Measurements from ENCODE around the gene NUP93.
"Not testable (repeated sequence)": the region's sequence is repeated elsewhere in the genome, so short reads cannot be mapped to it uniquely, and the experiment has no call there.

NUP93 gene

GRCh38 chr16:56708525-56709442 is 21.1 kb upstream of the NUP93 start:
- no peak for DNase-seq (ENCODE audit: low read depth in 3 of 3, low spot score in 1 of 3)

DNA sequence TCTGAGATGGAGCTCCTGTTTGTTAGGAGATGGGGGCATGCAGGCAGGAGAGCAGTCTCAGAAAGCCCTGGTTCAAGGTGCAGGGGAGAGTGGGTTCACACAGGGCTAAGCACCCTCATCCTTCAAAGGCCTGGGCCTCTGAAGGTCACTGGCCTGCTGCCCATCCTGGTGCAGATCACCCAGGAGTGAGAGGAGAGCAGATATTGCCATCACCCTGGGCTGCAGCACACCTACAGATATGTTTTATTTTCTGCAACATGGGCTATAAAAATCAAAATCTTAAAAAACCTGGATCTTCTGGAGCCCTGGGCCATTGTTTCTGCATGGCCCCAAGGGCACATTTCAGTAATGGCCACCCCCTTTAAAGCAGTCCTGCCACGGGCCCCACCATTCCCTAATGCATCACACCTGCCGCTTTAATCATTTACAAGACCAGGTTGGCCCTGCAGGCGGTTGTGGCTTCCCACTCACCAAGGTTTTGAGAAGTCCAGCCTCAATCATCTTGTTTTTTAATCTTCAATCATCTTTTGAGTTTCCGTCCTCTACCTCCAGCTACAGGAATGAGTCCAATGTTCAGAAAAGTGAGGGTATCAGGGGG is 20.4 kb upstream of the NUP93 start:
- DNase-seq (ENCODE audit: low read depth in 3 of 3, low spot score in 1 of 3) = no peak

DNA sequence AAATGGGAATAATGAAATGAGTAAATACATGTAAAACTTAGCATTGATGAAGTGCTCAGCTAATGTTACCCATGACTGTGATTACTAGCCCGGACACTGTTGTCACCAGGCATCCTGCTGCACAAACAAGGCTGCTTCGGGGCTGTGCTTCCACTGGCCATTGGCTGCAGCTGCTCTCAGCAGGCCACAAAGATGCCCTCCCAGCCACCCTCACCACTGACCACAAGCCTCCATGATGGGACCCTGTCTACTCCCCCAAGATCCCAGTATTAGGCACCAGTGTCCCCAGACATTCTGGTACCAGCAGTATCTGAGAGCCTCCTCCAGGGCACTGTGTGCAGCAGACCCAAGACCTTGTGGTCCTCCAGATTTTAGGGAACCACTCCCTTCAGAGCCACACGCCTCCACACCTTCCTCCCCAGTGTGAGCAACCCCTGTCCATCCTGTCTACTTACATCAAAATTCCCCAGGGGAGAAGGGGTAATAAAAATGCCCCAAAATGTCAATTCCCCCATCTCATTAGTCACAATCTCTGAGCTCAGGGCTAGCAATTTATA is 19.7 kb upstream of the NUP93 start:
- DNase-seq (ENCODE audit: low read depth in 3 of 3, low spot score in 1 of 3) = no peak

DNA sequence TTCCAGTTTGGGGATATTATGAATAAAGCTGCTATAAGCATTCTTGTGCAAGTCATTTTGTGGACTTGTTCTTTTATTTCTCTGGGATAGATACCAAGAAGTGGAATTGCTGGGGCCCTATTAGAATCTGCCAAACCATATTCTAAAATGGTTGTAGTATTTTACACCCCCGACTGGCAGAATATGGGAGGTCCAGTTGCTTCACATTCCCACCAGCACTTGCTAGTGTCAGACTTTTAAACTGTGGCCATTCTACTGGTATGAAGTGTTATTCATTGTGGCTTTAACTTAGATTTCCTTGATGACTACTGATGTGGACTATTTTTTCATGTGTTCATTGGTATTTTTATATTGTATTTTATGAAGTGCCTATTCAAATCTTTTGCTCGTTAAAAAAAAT is 18.1 kb upstream of the NUP93 start:
- DNase-seq (ENCODE audit: low read depth in 3 of 3, low spot score in 1 of 3) = no peak

DNA sequence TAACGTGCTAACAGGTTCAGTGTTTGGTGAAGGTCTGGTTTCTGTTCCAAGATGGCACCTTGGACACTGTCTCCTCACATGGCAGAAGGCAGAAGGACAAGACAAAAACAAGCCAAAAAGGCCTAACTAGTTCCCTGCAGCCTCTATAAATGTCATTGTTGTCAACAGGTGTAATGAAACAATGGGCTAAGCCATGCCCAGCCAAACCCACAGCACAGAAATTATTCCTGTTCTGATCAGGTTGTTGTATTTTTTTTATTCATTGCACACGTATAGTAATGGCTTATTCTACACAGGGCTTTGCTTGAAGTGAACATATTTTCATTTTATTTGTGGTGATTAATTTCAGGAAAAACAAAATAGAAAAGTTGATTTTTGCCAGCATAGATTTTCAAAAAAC is 16.1 kb upstream of the NUP93 start:
- no peak for DNase-seq (ENCODE audit: low read depth in 3 of 3, low spot score in 1 of 3)

DNA sequence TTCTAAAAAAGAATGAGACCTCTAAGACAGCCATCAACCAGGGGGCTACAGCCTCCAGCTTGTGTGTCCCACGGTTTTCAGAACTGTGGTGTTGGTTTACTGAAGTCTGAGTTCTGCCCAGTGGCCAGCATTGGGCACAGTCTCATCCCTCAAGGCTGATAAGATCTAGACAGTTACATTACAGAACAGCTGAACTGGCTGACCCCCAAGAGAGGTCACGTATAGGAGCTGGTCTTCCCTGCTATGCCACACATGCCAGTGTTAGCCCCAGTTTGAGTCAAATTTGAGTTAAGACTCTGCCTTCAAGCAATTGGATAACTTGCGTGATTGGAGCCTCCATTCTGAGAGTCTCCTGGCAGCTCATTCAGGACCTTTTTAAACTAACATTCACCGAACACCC is 14.8 kb upstream of the NUP93 start:
- no peak for DNase-seq (ENCODE audit: low read depth in 3 of 3, low spot score in 1 of 3)

DNA sequence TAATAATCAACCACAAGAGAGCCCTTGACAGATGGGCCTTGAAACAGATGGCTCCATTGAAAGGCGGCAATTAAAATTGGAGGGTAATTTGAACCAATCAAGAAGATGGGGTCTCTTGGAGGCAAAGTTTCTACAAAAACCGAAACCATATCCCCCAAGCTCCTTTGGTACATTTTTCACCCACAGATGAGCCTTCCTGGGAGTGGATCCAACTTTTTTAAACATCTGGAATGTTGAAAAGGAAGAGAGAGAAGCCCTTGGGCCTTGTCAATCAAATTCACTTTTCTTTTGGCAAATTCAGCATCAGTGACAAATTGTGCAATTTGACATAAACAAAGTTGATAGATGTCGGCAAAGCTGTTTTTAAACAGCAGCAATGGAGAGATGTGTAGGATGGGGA is 13.2 kb upstream of the NUP93 start:
- DNase-seq (ENCODE audit: low read depth in 3 of 3, low spot score in 1 of 3) = no peak

- DNase-seq (ENCODE audit: low read depth in 3 of 3, low spot score in 1 of 3) = not testable (repeated sequence)
Measured at GRCh38 chr16:56717532-56717931, 12.4 kb upstream of the NUP93 start.

GRCh38 chr16:56722200-56722842 is 7.6 kb upstream of the NUP93 start:
- no peak for DNase-seq (ENCODE audit: low read depth in 3 of 3, low spot score in 1 of 3)

- no peak for DNase-seq (ENCODE audit: low read depth in 3 of 3, low spot score in 1 of 3)
Measured at GRCh38 chr16:56724191-56724590, 5.7 kb upstream of the NUP93 start.

GRCh38 chr16:56726283-56726682 is 3.6 kb upstream of the NUP93 start:
- DNase-seq (ENCODE audit: low read depth in 3 of 3, low spot score in 1 of 3) = no peak

DNA sequence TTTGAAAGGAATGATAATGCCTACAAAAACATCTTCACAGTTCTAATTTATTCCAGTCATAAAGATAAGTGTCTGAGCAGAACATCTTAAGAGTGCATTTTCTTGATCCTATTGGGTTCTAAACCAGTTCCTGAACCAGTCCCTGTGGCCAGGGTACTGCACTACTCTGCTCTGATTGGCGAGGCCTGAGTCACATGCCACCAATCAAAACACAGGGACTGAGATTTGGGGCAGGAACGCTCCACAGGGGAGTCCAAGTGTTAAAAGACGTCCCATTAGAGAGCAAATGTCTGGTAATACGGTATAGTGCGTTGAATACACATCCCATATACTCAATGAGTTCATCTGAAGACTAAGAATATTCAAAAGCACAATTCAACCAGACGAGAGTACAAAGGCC is 3.0 kb upstream of the NUP93 start:
- DNase-seq (ENCODE audit: low read depth in 3 of 3, low spot score in 1 of 3) = no peak

DNA sequence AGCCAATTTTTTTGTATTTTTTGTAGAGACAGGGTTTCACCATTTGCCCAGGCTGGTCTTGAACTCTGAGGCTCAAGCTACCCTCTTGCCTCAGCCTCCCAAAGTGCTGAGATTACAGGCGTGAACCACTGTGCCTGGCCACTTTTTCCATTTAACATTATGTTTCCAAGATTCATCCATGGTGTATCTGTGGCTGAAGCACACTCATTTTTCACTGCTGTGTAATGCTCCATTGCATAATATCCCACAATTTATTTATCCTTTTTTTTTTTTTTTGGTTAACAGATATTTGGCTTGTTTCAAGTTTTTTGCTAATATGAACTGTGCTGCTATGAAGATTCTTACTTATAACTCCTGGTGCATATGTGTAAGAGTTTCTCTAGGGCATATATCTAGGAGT is 1.9 kb upstream of the NUP93 start:
- no peak for DNase-seq (ENCODE audit: low read depth in 3 of 3, low spot score in 1 of 3)

DNA sequence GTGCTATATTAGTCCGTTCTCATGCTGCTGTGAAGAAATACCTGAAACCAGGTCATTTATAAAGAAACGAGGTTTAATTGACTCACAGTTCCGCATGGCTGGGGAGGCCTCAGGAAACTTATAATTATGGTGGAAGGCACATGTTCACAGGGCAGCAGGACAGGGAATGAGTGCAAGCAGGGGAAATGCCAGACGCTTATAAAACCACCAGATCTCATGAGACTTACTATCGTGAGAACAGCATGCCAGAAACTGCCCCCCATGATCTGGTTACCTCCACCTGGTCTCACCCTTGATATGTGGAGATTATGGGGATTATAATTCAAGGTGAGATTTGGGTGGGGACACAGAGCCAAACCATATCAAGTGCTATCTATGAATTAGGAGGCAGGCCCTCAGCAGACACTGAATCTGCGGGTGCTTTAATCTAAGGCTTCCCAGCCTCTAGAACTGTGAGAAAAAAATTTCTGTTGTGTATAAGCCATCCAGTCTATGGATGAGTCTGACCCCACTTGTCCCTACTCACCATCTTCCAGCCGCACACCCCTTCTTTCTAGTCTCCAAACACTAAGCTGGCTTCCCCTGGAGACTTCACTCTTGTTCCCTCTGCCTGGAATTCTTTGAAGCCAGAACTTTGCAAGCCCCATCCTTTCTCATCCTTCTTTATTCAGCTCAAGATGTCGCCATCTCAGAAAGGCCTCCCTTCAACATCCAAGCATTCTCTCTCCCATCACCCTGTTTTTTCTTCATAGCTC is 772 bp upstream of the NUP93 start:
- DNase-seq (ENCODE audit: low read depth in 3 of 3, low spot score in 1 of 3) = no peak

GRCh38 chr16:56732366-56732765 is 2.4 kb downstream of the NUP93 start:
- no peak for DNase-seq (ENCODE audit: low read depth in 3 of 3, low spot score in 1 of 3)

DNA sequence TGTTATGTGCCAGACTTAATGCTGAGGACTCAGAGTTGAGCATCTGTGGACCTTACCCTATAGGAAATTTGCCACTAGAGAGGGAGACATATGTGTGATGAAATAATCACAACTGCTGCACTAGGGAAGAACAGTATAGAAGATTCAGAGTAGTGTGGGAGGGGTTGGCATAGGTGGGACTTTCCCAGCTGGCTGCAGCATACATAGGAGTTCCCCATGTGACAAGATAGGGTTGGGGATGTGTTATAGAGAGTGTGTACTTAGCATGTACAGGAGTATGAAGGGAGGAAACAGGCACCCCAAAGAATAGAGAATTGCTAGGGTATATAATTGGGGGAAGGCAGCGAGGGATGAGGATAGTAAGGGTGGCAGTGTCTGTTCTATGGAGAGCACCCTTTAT is 2.9 kb downstream of the NUP93 start:
- DNase-seq (ENCODE audit: low read depth in 3 of 3, low spot score in 1 of 3) = no peak

GRCh38 chr16:56734429-56734828 is 4.5 kb downstream of the NUP93 start:
- no peak for DNase-seq (ENCODE audit: low read depth in 3 of 3, low spot score in 1 of 3)

- DNase-seq (ENCODE audit: low read depth in 3 of 3, low spot score in 1 of 3) = no peak
Measured at GRCh38 chr16:56736476-56736875, 6.5 kb downstream of the NUP93 start.

- no peak for DNase-seq (ENCODE audit: low read depth in 3 of 3, low spot score in 1 of 3)
Measured at GRCh38 chr16:56737539-56737938, 7.6 kb downstream of the NUP93 start.

DNA sequence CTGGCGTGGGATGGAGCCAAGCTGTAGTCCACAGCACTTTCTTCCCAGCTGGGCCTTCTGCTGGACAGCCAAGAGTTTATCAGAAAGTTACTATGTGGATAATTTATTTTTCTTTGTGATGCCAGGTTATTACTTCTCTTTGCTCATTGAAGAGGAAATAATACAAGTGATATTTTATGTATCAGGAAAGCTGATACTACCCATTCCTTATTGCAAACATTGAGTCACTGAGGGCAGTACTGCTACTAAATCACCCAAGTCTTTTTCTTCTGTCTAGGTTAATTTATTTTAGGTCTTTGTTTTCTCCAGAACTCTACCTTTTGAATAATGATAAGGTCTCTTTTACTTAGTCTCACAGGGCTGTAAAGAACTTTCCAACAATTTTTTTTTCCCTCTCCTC is 8.3 kb downstream of the NUP93 start:
- no peak for DNase-seq (ENCODE audit: low read depth in 3 of 3, low spot score in 1 of 3)

DNA sequence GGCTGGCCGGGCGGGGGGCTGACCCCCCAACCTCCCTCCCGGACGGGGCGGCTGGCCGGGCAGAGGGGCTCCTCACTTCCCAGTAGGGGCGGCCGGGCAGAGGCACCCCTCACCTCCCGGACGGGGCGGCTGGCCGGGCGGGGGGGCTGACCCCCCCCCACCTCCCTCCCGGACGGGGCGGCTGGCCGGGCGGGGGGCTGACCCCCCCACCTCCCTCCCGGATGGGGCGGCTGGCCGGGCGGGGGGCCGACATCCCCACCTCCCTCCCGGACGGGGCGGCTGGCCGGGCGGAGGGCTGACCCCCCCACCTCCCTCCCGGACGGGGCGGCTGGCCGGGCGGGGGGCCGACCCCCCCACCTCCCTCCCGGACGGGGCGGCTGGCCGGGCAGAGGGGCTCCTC is 9.4 kb downstream of the NUP93 start:
- DNase-seq (ENCODE audit: low read depth in 3 of 3, low spot score in 1 of 3) = not testable (repeated sequence)

All from stimulated activated CD4-positive, alpha-beta T cell treated with anti-CD3 and anti-CD28 coated beads, TNF-alpha, amount 100 ng/mL, for 1 hour (primary cell).